Measurements from ENCODE around the gene ZNF134.

GRCh38 chr19:57641715-57642234 lies 27.7 kb downstream of the ZNF134 start:
- TF ChIP-seq RAD21 (conservative IDR thresholded peaks at IDR 0.05) (no peak), MXI1 (conservative IDR thresholded peaks at IDR 0.05; ENCODE audit: poor library complexity, severe bottlenecking) (no peak), EP300 (conservative IDR thresholded peaks at IDR 0.05; ENCODE audit: poor library complexity, severe bottlenecking) (no peak), CTCF (IDR thresholded peaks at IDR 0.05; ENCODE audit: poor library complexity, severe bottlenecking) (no peak)
